ENCODE measurements around the gene PPP4C. TPM values are rescaled to one million over a fixed set of nuclear protein-coding genes. Genes with fewer than 3 reads are reported as not detected.
"Not testable (repeated sequence)": the region's sequence is repeated elsewhere in the genome, so short reads cannot be mapped to it uniquely, and the experiment has no call there.

PPP4C gene
- total RNA-seq, 1 donor from 2014 or later, result 124 TPM

DNA sequence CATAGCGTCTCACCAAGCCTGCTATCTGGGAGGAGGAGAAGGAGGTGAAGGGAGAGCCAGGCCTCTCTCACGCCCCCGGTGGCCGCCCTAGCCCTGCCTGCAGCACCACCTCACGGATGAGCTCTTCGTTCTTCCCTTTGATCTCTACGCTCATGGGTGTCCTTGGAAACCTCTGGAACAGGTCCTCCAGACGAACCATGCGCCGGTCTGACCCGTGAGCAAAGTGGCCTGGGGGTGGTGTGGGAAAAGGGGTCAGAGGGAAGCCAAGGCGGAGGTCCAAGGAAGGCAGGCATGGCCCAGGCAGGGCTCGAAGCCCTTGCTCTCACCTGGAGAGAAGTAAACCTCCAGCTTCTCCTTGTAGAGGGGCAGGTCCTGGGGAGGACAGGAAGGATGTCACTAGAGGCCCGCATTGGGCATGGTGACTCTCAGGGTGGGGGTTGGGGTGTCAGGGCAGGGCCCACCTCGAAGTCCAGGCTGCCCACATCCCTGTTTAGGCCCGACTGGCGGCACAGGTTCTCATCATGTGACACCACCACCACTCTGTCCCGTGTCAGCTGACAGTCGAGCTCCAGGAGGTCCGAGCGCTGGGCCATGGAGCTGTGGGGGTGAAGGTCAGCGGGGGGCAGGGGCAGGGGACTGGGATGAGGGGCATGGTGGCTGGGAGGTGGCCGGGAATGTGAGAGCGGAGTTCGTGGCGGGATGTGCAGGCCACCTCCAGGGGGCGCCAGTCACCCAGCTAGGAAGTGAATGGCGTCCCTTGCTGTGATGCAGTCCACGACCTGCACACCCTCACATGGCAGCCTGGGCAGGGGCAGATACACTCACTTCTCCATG lies 36.6 kb downstream of the PPP4C start:
- H3K27me3 Mint-ChIP-seq (ENCODE audit: unreplicated experiment), result peaks cover 3% of the 10 kb centered on the region
- peaks cover 8% of the 10 kb centered on the region for H3K9me3 Mint-ChIP-seq (ENCODE audit: unreplicated experiment)
- H3K4me1 Mint-ChIP-seq (ENCODE audit: low read depth, unreplicated experiment), result peaks cover 3% of the 10 kb centered on the region
- peak; percentile 76 for DNase-seq
- no peak overlapping the region for H3K27ac Mint-ChIP-seq (ENCODE audit: unreplicated experiment)
- TF ChIP-seq, protein P1, sequence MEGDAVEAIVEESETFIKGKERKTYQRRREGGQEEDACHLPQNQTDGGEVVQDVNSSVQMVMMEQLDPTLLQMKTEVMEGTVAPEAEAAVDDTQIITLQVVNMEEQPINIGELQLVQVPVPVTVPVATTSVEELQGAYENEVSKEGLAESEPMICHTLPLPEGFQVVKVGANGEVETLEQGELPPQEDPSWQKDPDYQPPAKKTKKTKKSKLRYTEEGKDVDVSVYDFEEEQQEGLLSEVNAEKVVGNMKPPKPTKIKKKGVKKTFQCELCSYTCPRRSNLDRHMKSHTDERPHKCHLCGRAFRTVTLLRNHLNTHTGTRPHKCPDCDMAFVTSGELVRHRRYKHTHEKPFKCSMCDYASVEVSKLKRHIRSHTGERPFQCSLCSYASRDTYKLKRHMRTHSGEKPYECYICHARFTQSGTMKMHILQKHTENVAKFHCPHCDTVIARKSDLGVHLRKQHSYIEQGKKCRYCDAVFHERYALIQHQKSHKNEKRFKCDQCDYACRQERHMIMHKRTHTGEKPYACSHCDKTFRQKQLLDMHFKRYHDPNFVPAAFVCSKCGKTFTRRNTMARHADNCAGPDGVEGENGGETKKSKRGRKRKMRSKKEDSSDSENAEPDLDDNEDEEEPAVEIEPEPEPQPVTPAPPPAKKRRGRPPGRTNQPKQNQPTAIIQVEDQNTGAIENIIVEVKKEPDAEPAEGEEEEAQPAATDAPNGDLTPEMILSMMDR (IDR thresholded peaks at IDR 0.05; ENCODE audit: partially characterized antibody, unreplicated experiment), result peak; percentile 72
- H3K4me3 Mint-ChIP-seq (ENCODE audit: unreplicated experiment), result no peak overlapping the region
- H3K36me3 Mint-ChIP-seq (ENCODE audit: unreplicated experiment), result no peaks in the 10 kb centered on the region

DNA sequence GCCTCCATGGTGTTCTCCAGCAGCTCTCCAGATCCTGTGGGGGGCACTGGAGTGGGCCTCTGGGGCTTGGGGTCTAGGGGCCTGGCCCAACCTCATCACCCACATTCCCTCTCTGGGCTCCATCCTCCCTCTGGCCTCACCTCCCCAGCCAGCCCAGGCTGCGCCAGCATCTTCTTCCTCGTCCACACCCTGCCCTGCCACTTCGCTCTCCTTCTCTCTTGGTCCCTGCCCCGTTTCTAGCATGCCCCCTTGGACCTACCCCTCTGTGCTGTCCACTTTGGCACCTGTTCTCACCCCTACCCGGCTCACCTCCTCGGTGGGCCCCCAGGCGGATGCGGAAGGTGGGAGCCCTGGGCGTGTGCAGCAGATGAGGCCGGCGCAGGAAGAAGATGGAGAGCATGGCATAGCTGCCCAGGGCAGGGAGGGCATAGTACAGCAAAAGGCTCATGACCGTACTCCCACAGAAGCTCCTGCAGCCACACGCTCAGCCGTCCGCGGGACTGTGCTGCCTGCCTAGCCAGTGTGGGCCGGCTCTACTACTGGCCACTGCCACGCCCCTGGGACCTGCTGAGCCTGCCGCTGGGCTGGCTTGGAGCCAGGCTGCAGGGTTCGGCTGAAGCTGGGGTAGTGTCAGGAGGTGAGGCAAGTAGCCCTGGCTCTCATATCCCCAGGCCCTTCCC lies 37.4 kb downstream of the PPP4C start, which contains the start of gene GDPD3:
Gene GDPD3, minus strand, starts transcription at position 507 of the 680 bp plus-strand sequence. Its CDS starts 59 bp downstream, at position 448.
- Mint-ChIP-seq H3K4me1 (ENCODE audit: low read depth, unreplicated experiment) (peaks cover 3% of the 10 kb centered on the region), H3K27ac (ENCODE audit: unreplicated experiment) (no peak within 1 kb of the TSS), H3K4me3 (ENCODE audit: unreplicated experiment) (peak within 1 kb of the TSS; percentile 30), H3K9me3 (ENCODE audit: unreplicated experiment) (peaks cover 6% of the 10 kb centered on the region), H3K36me3 (ENCODE audit: unreplicated experiment) (no peaks in the 10 kb centered on the region), H3K27me3 (ENCODE audit: unreplicated experiment) (peaks cover 3% of the 10 kb centered on the region)
- TF ChIP-seq, protein P1 (IDR thresholded peaks at IDR 0.05; ENCODE audit: partially characterized antibody, unreplicated experiment), result peak; percentile 20
- DNase-seq, result no peak

DNA sequence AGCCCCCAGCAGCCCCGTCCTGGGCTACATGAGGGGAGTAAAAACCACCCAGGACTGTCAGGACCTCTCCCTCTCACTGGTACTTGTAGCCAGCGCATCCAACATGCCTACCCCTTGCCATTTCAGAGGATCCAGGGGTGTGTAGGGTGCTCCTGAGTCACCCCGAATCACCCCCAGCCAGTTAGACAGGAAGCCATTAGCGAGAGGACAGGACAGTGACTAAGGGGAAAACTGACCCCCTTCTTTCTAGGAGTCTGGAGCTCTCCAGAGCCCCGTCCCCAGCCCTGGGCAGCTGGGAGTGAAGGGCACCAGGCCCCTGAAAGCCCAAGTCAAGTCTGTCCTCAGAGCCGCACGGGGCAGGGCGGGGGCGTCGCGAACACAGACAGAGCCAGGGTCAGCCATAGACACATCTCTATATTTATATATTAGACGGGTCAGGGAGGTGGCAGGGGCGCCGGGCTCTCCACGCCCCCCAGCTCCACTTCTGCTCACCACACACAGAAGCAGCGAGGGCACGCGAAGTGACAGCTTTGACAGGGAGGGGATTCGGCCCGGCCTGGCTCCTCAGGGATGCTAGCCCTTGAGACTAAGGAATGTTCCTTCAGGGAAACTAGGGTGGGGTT lies 38.0 kb downstream of the PPP4C start:
- Mint-ChIP-seq H3K4me3 (ENCODE audit: unreplicated experiment) (no peak overlapping the region), H3K4me1 (ENCODE audit: low read depth, unreplicated experiment) (peaks cover 3% of the 10 kb centered on the region), H3K27me3 (ENCODE audit: unreplicated experiment) (peaks cover 3% of the 10 kb centered on the region), H3K36me3 (ENCODE audit: unreplicated experiment) (no peaks in the 10 kb centered on the region), H3K9me3 (ENCODE audit: unreplicated experiment) (peaks cover 6% of the 10 kb centered on the region), H3K27ac (ENCODE audit: unreplicated experiment) (no peak overlapping the region)
- TF ChIP-seq, protein P1 (IDR thresholded peaks at IDR 0.05; ENCODE audit: partially characterized antibody, unreplicated experiment), result no peak
- DNase-seq, result no peak

DNA sequence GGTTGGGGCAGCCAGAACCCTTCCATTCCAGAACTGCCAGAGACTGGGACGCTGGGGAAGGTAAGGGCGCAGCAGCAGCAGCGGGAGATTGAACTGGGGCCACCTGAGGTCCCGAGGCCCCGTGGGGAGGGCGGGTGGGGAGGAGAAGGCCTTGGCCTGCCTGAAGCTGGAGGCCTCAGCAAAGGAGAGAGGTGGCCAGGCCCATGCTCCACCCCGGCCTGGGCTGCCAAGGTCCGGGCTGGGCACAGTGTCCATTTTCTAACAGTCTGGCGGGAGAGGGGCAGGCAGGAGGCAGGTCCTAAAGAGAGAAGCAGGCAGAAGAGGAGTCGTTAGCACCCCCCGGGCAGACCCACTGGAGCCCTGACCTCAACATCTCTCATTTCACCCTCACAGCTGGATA lies 38.6 kb downstream of the PPP4C start:
- Mint-ChIP-seq H3K9me3 (ENCODE audit: unreplicated experiment) (peaks cover 6% of the 10 kb centered on the region), H3K27me3 (ENCODE audit: unreplicated experiment) (peaks cover 3% of the 10 kb centered on the region), H3K4me1 (ENCODE audit: low read depth, unreplicated experiment) (peaks cover 3% of the 10 kb centered on the region), H3K36me3 (ENCODE audit: unreplicated experiment) (no peaks in the 10 kb centered on the region), H3K4me3 (ENCODE audit: unreplicated experiment) (no peak overlapping the region), H3K27ac (ENCODE audit: unreplicated experiment) (no peak overlapping the region)
- DNase-seq, result no peak
- TF ChIP-seq, protein P1 (IDR thresholded peaks at IDR 0.05; ENCODE audit: partially characterized antibody, unreplicated experiment), result no peak

DNA sequence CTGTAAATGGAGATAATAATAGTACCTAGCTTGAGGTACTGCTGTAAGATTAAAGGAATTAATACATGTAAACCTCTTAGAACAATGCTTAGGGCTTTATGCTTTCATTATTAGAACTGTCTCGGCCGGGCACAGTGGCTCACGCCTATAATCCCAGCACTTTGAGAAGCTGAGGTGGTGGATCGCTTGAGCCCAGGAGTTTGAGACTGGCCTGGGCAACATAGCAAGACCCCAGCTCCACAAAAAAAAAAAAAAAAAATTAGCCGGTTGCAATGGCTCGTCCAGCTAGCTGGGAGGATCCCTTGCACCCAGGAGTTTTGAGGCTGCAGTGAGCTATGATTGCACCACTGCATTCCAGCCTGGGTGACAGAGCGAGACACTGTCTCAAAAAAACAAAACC lies 39.0 kb downstream of the PPP4C start:
- not testable (repeated sequence) for H3K4me1 Mint-ChIP-seq (ENCODE audit: low read depth, unreplicated experiment); DNase-seq; H3K4me3 Mint-ChIP-seq (ENCODE audit: unreplicated experiment); H3K27ac Mint-ChIP-seq (ENCODE audit: unreplicated experiment); H3K27me3 Mint-ChIP-seq (ENCODE audit: unreplicated experiment); H3K9me3 Mint-ChIP-seq (ENCODE audit: unreplicated experiment); H3K36me3 Mint-ChIP-seq (ENCODE audit: unreplicated experiment)
